Testis (tissue), 2 donors: Measurements from ENCODE around the gene RUSF1.

Experiments used
- POLR2A ChIP-seq: fragments of 450-650 bp; IDR thresholded peaks from one replicate; pipeline ENCODE4 v1.6.1; 2017; ENCODE audit warnings: antibody characterized with exemption, mild to moderate bottlenecking, moderate library complexity
- TF ChIP-seq, protein P1 (sequence below), 3 experiments: fragments of 450-650 bp in 2 of 3; fragments of 200-600 bp in 1 of 3; sonication (generic) in 1 of 3; IDR thresholded peaks; one replicate each; pipeline ENCODE4 v1.5.1; 2016 to 2019; ENCODE audit warnings: antibody characterized with exemption in 3 of 3, mild to moderate bottlenecking in 2 of 3, moderate library complexity in 1 of 3

DNA sequence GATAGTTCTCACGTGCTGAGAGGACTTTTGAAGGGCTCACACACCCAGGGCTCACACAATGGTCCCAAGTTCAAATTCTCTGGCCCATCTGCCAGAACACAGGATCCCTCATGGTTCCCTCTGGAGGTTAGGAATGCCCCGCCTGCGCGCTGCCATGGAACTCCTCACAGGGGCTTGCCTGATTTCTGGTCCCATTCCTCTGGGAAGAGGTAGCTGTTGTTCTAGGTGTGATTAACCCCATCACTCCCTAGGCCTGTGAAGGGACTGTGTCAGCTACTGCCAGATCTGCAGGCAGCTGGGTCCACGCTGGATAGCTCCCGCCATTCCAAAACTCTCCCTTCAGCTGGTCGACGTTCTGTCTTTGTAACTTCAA, 51.2 kb downstream of the RUSF1 start:
- TF ChIP-seq, protein P1, sequence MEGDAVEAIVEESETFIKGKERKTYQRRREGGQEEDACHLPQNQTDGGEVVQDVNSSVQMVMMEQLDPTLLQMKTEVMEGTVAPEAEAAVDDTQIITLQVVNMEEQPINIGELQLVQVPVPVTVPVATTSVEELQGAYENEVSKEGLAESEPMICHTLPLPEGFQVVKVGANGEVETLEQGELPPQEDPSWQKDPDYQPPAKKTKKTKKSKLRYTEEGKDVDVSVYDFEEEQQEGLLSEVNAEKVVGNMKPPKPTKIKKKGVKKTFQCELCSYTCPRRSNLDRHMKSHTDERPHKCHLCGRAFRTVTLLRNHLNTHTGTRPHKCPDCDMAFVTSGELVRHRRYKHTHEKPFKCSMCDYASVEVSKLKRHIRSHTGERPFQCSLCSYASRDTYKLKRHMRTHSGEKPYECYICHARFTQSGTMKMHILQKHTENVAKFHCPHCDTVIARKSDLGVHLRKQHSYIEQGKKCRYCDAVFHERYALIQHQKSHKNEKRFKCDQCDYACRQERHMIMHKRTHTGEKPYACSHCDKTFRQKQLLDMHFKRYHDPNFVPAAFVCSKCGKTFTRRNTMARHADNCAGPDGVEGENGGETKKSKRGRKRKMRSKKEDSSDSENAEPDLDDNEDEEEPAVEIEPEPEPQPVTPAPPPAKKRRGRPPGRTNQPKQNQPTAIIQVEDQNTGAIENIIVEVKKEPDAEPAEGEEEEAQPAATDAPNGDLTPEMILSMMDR (IDR thresholded peaks at IDR 0.05): no peak
- TF ChIP-seq POLR2A: no peak
